ENCODE results near the gene OR11H1. TPM values are rescaled to one million over a fixed set of nuclear protein-coding genes. Genes with fewer than 3 reads are reported as not detected.
"Not testable (repeated sequence)": the region's sequence is repeated elsewhere in the genome, so short reads cannot be mapped to it uniquely, and the experiment has no call there.

Gene OR11H1
- total RNA-seq: not detected

DNA sequence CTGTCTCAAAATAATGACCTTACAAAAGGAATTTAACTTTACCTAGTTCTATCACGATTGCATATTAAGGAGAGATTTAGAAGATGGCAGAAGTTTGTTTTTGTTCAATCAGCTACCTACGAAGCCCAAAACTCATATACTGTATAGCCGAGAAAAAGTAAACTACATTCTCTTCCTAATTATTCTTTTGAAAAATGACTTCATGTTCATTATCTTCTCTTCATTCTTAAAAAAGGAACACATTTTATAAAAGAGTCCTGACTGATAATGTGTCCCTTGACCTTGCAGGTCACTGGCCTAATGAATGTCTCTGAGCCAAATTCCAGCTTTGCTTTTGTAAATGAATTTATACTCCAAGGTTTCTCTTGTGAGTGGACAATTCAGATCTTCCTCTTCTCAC, at the start of gene OR11H1:
TSS of gene OR11H1 (plus strand) at position 301 of the 400 bp plus-strand sequence. CDS start at position 301, 0 bp downstream.
- H3K9me3 Mint-ChIP-seq; ATAC-seq (replicated peaks); H3K36me3 Mint-ChIP-seq (ENCODE audit: low read depth); H3K27ac Mint-ChIP-seq; H3K4me3 Mint-ChIP-seq; H3K4me1 Mint-ChIP-seq; H3K27me3 Mint-ChIP-seq: not testable (repeated sequence)

- H3K36me3 Mint-ChIP-seq (ENCODE audit: low read depth); H3K4me1 Mint-ChIP-seq; H3K27me3 Mint-ChIP-seq; H3K27ac Mint-ChIP-seq; ATAC-seq (replicated peaks); H3K9me3 Mint-ChIP-seq; H3K4me3 Mint-ChIP-seq: not testable (repeated sequence)
Measured at GRCh38 chr22:15509967-15510366, 18.0 kb upstream of the OR11H1 start.

- H3K9me3 Mint-ChIP-seq; H3K27ac Mint-ChIP-seq; H3K4me3 Mint-ChIP-seq; H3K36me3 Mint-ChIP-seq (ENCODE audit: low read depth); ATAC-seq (replicated peaks); H3K27me3 Mint-ChIP-seq; H3K4me1 Mint-ChIP-seq: not testable (repeated sequence)
Measured at GRCh38 chr22:15515896-15516295, 12.1 kb upstream of the OR11H1 start.

- not testable (repeated sequence) for H3K27ac Mint-ChIP-seq
Measured at GRCh38 chr22:15553767-15554166, 25.8 kb downstream of the OR11H1 start.

GRCh38 chr22:15563461-15563860, 35.5 kb downstream of the OR11H1 start:
- H3K27me3 Mint-ChIP-seq; H3K4me3 Mint-ChIP-seq; H3K27ac Mint-ChIP-seq; ATAC-seq (replicated peaks); H3K9me3 Mint-ChIP-seq; H3K4me1 Mint-ChIP-seq; H3K36me3 Mint-ChIP-seq (ENCODE audit: low read depth): not testable (repeated sequence)

More at GRCh38 chr22:15553767-15554166, 25.8 kb downstream of the OR11H1 start:
- ATAC-seq (replicated peaks); H3K4me1 Mint-ChIP-seq; H3K36me3 Mint-ChIP-seq (ENCODE audit: low read depth); H3K9me3 Mint-ChIP-seq; H3K4me3 Mint-ChIP-seq; H3K27me3 Mint-ChIP-seq: not testable (repeated sequence)

GRCh38 chr22:15565063-15565462, 37.1 kb downstream of the OR11H1 start:
- not testable (repeated sequence) for H3K9me3 Mint-ChIP-seq; ATAC-seq (replicated peaks); H3K27me3 Mint-ChIP-seq; H3K27ac Mint-ChIP-seq; H3K36me3 Mint-ChIP-seq (ENCODE audit: low read depth); H3K4me3 Mint-ChIP-seq; H3K4me1 Mint-ChIP-seq

Other genes starting within 250 kb of the OR11H1 start
- not detected for gene POTEH, start 161.8 kb downstream of the OR11H1 start, total RNA-seq